Hematopoietic multipotent progenitor cell treated with erythropoietin and hydrocortisone succinate and interleukin-3 and kit ligand, for 8 days (in vitro differentiated cells): ENCODE measurements around the gene KRTAP6-2.

Source experiments
- DNase-seq: peaks from one replicate; pipeline ENCODE4 v3.0.0-alpha.2; 2015

Gene KRTAP6-2

GRCh38 chr21:30598802-30599201, at the start of gene KRTAP6-2:
TSS of gene KRTAP6-2 (minus strand) at chr21:30598902. CDS start at chr21:30598874, 28 bp downstream.
- DNase-seq, result no peak

GRCh38 chr21:30646904-30647414, 48.3 kb upstream of the KRTAP6-2 start:
- DNase-seq, result no peak

- no peak for DNase-seq
These were observed 43.9 kb upstream of the KRTAP6-2 start, which contains the start of gene KRTAP20-3 for GRCh38 chr21:30642564-30642963. TSS of gene KRTAP20-3 (plus strand) at chr21:30642864.

GRCh38 chr21:30638686-30639085, 40.0 kb upstream of the KRTAP6-2 start:
- no peak for DNase-seq

GRCh38 chr21:30634906-30635305, 36.2 kb upstream of the KRTAP6-2 start, which contains the start of gene KRTAP20-2:
TSS of gene KRTAP20-2 (plus strand) at chr21:30635206. CDS start at chr21:30635264, 58 bp downstream.
- no peak for DNase-seq

GRCh38 chr21:30629200-30629599, 30.5 kb upstream of the KRTAP6-2 start:
- DNase-seq, result no peak

- no peak for DNase-seq
These were observed 29.4 kb upstream of the KRTAP6-2 start for GRCh38 chr21:30628109-30628508.

- no peak for DNase-seq
These were observed 26.9 kb upstream of the KRTAP6-2 start for GRCh38 chr21:30625449-30626165.

GRCh38 chr21:30623362-30623761, 24.7 kb upstream of the KRTAP6-2 start:
- no peak for DNase-seq

- DNase-seq, result no peak
These were observed 21.8 kb upstream of the KRTAP6-2 start, which contains the start of gene KRTAP20-4 for GRCh38 chr21:30620522-30620921. TSS of gene KRTAP20-4 (plus strand) at chr21:30620627.

- DNase-seq, result no peak
These were observed 21.4 kb upstream of the KRTAP6-2 start for GRCh38 chr21:30620080-30620479.

- no peak for DNase-seq
These were observed 17.4 kb upstream of the KRTAP6-2 start, which contains the start of gene KRTAP20-1 for GRCh38 chr21:30616125-30616524. TSS of gene KRTAP20-1 (plus strand) at chr21:30616425. CDS start at chr21:30616455, 30 bp downstream.

- DNase-seq, result no peak
These were observed 16.5 kb upstream of the KRTAP6-2 start for GRCh38 chr21:30615199-30615598.

- DNase-seq, result no peak
These were observed 15.1 kb upstream of the KRTAP6-2 start, which contains the start of gene KRTAP6-1 for GRCh38 chr21:30613836-30614235. TSS of gene KRTAP6-1 (minus strand) at chr21:30613930. CDS start at chr21:30613904, 26 bp downstream.

GRCh38 chr21:30612132-30612531, 13.4 kb upstream of the KRTAP6-2 start:
- no peak for DNase-seq

GRCh38 chr21:30605968-30606367, 7.3 kb upstream of the KRTAP6-2 start:
- no peak for DNase-seq

GRCh38 chr21:30600787-30601186, 2.1 kb upstream of the KRTAP6-2 start, which contains the start of gene KRTAP22-1:
TSS of gene KRTAP22-1 (plus strand) at chr21:30601087.
- DNase-seq, result no peak

- DNase-seq, result no peak
These were observed 6.6 kb downstream of the KRTAP6-2 start, which contains the start of gene KRTAP6-3 for GRCh38 chr21:30592140-30592539. TSS of gene KRTAP6-3 (plus strand) at chr21:30592440. CDS start at chr21:30592446, 6 bp downstream.

- no peak for DNase-seq
These were observed 8.4 kb downstream of the KRTAP6-2 start, which contains the start of gene KRTAP22-2 for GRCh38 chr21:30590297-30590696. TSS of gene KRTAP22-2 (minus strand) at chr21:30590397.

- no peak for DNase-seq
These were observed 15.8 kb downstream of the KRTAP6-2 start for GRCh38 chr21:30582870-30583269.

- DNase-seq, result no peak
These were observed 18.6 kb downstream of the KRTAP6-2 start for GRCh38 chr21:30580132-30580531.

GRCh38 chr21:30579346-30579745, 19.4 kb downstream of the KRTAP6-2 start:
- DNase-seq, result no peak

GRCh38 chr21:30577766-30578165, 20.9 kb downstream of the KRTAP6-2 start:
- DNase-seq, result no peak

- DNase-seq, result no peak
These were observed 31.1 kb downstream of the KRTAP6-2 start for GRCh38 chr21:30567617-30568016.
